Muscle layer of duodenum (tissue), 2 donors: ENCODE data around the gene FOXC1.

Experiments
- H3K27ac ChIP-seq: one replicate; pipeline ENCODE4 v1.7.0; 2013; ENCODE audit warnings: mild to moderate bottlenecking, low read length
- H3K27me3 ChIP-seq: one replicate; pipeline ENCODE4 v1.7.0; 2013; ENCODE audit warnings: low read depth, mild to moderate bottlenecking, control low read depth, low read length
- H3K36me3 ChIP-seq, 2 donors: one replicate each; pipeline ENCODE4 v1.7.0; 2013; ENCODE audit warnings: low read length in 2 of 2, control low read depth in 1 of 2, mild to moderate bottlenecking in 1 of 2; ENCODE audit not compliant: insufficient read depth in 2 of 2, control insufficient read depth in 1 of 2
- H3K4me1 ChIP-seq, 2 donors: one replicate each; pipeline ENCODE4 v1.7.0; 2013; ENCODE audit warnings: low read length in 2 of 2, mild to moderate bottlenecking in 2 of 2, control low read depth in 1 of 2, moderate library complexity in 1 of 2; ENCODE audit not compliant: insufficient read depth in 2 of 2, control insufficient read depth in 1 of 2
- H3K4me3 ChIP-seq, 2 donors: one replicate each; pipeline ENCODE4 v1.7.0; 2013; ENCODE audit warnings: low read length in 2 of 2, low read depth in 1 of 2, mild to moderate bottlenecking in 1 of 2
- H3K9me3 ChIP-seq, 2 donors: one replicate each; pipeline ENCODE4 v1.7.0; 2013; ENCODE audit warnings: low read length in 2 of 2, control low read depth in 1 of 2, mild to moderate bottlenecking in 1 of 2; ENCODE audit not compliant: control insufficient read depth in 1 of 2
- donor health status: healthy.

FOXC1 gene

GRCh38 chr6:1641343-1641885, 31.7 kb downstream of the FOXC1 start:
- Histone ChIP-seq H3K27ac (no peak overlapping the region), H3K4me1 (no peaks in the 10 kb centered on the region), H3K9me3 (no peaks in the 10 kb centered on the region), H3K27me3 (no peaks in the 10 kb centered on the region), H3K4me3 (no peak overlapping the region), H3K36me3 (no peaks in the 10 kb centered on the region)

GRCh38 chr6:1643111-1643510, 33.4 kb downstream of the FOXC1 start:
- Histone ChIP-seq H3K9me3 (no peaks in the 10 kb centered on the region), H3K27me3 (no peaks in the 10 kb centered on the region), H3K27ac (no peak overlapping the region), H3K4me3 (no peak overlapping the region), H3K4me1 (no peaks in the 10 kb centered on the region), H3K36me3 (no peaks in the 10 kb centered on the region)

GRCh38 chr6:1643830-1644445, 34.2 kb downstream of the FOXC1 start:
- no peaks in the 10 kb centered on the region for H3K36me3 ChIP-seq
- H3K27ac ChIP-seq: no peak overlapping the region
- no peaks in the 10 kb centered on the region for H3K9me3 ChIP-seq
- no peaks in the 10 kb centered on the region for H3K27me3 ChIP-seq
- H3K4me3 ChIP-seq: no peak overlapping the region
- H3K4me1 ChIP-seq: no peaks in the 10 kb centered on the region

GRCh38 chr6:1644516-1645060, 34.9 kb downstream of the FOXC1 start:
- H3K27ac ChIP-seq: no peak overlapping the region
- no peaks in the 10 kb centered on the region for H3K9me3 ChIP-seq
- H3K4me1 ChIP-seq: no peaks in the 10 kb centered on the region
- H3K4me3 ChIP-seq: no peak overlapping the region
- H3K27me3 ChIP-seq: no peaks in the 10 kb centered on the region
- no peaks in the 10 kb centered on the region for H3K36me3 ChIP-seq

- no peaks in the 10 kb centered on the region for H3K27me3 ChIP-seq
- H3K9me3 ChIP-seq: no peaks in the 10 kb centered on the region
- no peak overlapping the region for H3K4me3 ChIP-seq
- no peaks in the 10 kb centered on the region for H3K4me1 ChIP-seq
- H3K27ac ChIP-seq: no peak overlapping the region
- no peaks in the 10 kb centered on the region for H3K36me3 ChIP-seq
Measured at GRCh38 chr6:1645466-1646185, 35.9 kb downstream of the FOXC1 start.

GRCh38 chr6:1651362-1651761, 41.6 kb downstream of the FOXC1 start:
- H3K27me3 ChIP-seq: no peaks in the 10 kb centered on the region
- H3K9me3 ChIP-seq: no peaks in the 10 kb centered on the region
- no peaks in the 10 kb centered on the region for H3K36me3 ChIP-seq
- H3K27ac ChIP-seq: no peak overlapping the region
- H3K4me3 ChIP-seq: no peak overlapping the region
- H3K4me1 ChIP-seq: no peaks in the 10 kb centered on the region

- H3K4me3 ChIP-seq: no peak overlapping the region
- no peaks in the 10 kb centered on the region for H3K9me3 ChIP-seq
- no peaks in the 10 kb centered on the region for H3K36me3 ChIP-seq
- H3K27ac ChIP-seq: no peak overlapping the region
- H3K27me3 ChIP-seq: no peaks in the 10 kb centered on the region
- no peaks in the 10 kb centered on the region for H3K4me1 ChIP-seq
Measured at GRCh38 chr6:1652842-1653241, 43.1 kb downstream of the FOXC1 start.

GRCh38 chr6:1654054-1654453, 44.3 kb downstream of the FOXC1 start:
- Histone ChIP-seq H3K27me3 (no peaks in the 10 kb centered on the region), H3K4me3 (no peak overlapping the region), H3K27ac (no peak overlapping the region), H3K4me1 (no peaks in the 10 kb centered on the region), H3K36me3 (no peaks in the 10 kb centered on the region), H3K9me3 (no peaks in the 10 kb centered on the region)

GRCh38 chr6:1657116-1657770, 47.5 kb downstream of the FOXC1 start:
- no peaks in the 10 kb centered on the region for H3K9me3 ChIP-seq
- no peaks in the 10 kb centered on the region for H3K36me3 ChIP-seq
- H3K27ac ChIP-seq: no peak overlapping the region
- H3K27me3 ChIP-seq: no peaks in the 10 kb centered on the region
- H3K4me1 ChIP-seq: no peaks in the 10 kb centered on the region
- H3K4me3 ChIP-seq: no peak overlapping the region

GRCh38 chr6:1657771-1658165, 48.1 kb downstream of the FOXC1 start:
- no peaks in the 10 kb centered on the region for H3K4me1 ChIP-seq

GRCh38 chr6:1658212-1659005, 48.7 kb downstream of the FOXC1 start:
- Histone ChIP-seq H3K36me3 (no peaks in the 10 kb centered on the region), H3K4me3 (no peak overlapping the region), H3K9me3 (no peaks in the 10 kb centered on the region), H3K27me3 (no peaks in the 10 kb centered on the region), H3K27ac (no peak overlapping the region), H3K4me1 (no peaks in the 10 kb centered on the region)

More at GRCh38 chr6:1657771-1658165, 48.1 kb downstream of the FOXC1 start:
- H3K4me3 ChIP-seq: no peak overlapping the region
- no peaks in the 10 kb centered on the region for H3K9me3 ChIP-seq
- H3K27me3 ChIP-seq: no peaks in the 10 kb centered on the region
- H3K36me3 ChIP-seq: no peaks in the 10 kb centered on the region
- no peak overlapping the region for H3K27ac ChIP-seq
